BE2C (cell line): Measurements from ENCODE around the gene NPS. TPM values are rescaled to one million over a fixed set of nuclear protein-coding genes. Genes with fewer than 3 reads are reported as not detected.

ENCODE experiments used
- DNase-seq: peaks from one replicate; pipeline ENCODE4 v3.0.0-alpha.2; 2020
- H3K27me3 ChIP-seq: fragments of 250-450 bp; sonication (Bioruptor Pico); 2 replicates; pipeline ENCODE4 v1.5.1; 2020; ENCODE audit warnings: mild to moderate bottlenecking
- H3K36me3 ChIP-seq: fragments of 250-450 bp; sonication (Bioruptor Pico); 2 replicates; pipeline ENCODE4 v1.5.1; 2020; ENCODE audit warnings: mild to moderate bottlenecking
- H3K4me1 ChIP-seq: fragments of 250-450 bp; sonication (Bioruptor Pico); 2 replicates; pipeline ENCODE4 v1.5.1; 2020
- H3K4me3 ChIP-seq: 2 replicates; pipeline ENCODE4 v1.5.1; 2011; ENCODE audit warnings: low read depth, low read length
- H3K9me3 ChIP-seq: fragments of 250-450 bp; sonication (Bioruptor Pico); 2 replicates; pipeline ENCODE4 v1.5.1; 2020
- CTCF ChIP-seq: IDR thresholded peaks from 2 replicates; pipeline ENCODE4 v1.5.1; 2012; ENCODE audit warnings: mild to moderate bottlenecking, low read depth, low read length
- polyA plus RNA-seq: library from polyadenylated mRNA; unstranded; fragments of >200 nt; gene quantifications from one replicate; pipeline ENCODE4 v1.2.1, GENCODE V29; 2012; ENCODE audit warnings: low read depth, missing spikeins; ENCODE audit not compliant: insufficient read length, insufficient read depth

The NPS gene, protein sequence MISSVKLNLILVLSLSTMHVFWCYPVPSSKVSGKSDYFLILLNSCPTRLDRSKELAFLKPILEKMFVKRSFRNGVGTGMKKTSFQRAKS
- polyA plus RNA-seq = not detected

- Histone ChIP-seq H3K4me1 (no peaks in the 10 kb centered on the region), H3K9me3 (no peaks in the 10 kb centered on the region), H3K4me3 (no peak within 1 kb of the TSS), H3K36me3 (no peaks in the 10 kb centered on the region), H3K27me3 (no peaks in the 10 kb centered on the region)
- TF ChIP-seq CTCF = no peak
- no peak for DNase-seq
Measured at GRCh38 chr10:127549009-127549408, at the start of gene NPS. Gene NPS (plus strand): TSS chr10:127549309. CDS start chr10:127549369, 60 bp downstream.

GRCh38 chr10:127500127-127500526, 49.0 kb upstream of the NPS start:
- H3K9me3 ChIP-seq = no peaks in the 10 kb centered on the region
- peaks cover 28% of the 10 kb centered on the region for H3K27me3 ChIP-seq
- no peaks in the 10 kb centered on the region for H3K4me1 ChIP-seq
- no peak for TF ChIP-seq CTCF
- no peak overlapping the region for H3K4me3 ChIP-seq
- H3K36me3 ChIP-seq = no peaks in the 10 kb centered on the region
- no peak for DNase-seq

- Histone ChIP-seq H3K9me3 (no peaks in the 10 kb centered on the region), H3K27me3 (no peaks in the 10 kb centered on the region), H3K36me3 (no peaks in the 10 kb centered on the region), H3K4me3 (no peak overlapping the region), H3K4me1 (no peaks in the 10 kb centered on the region)
- TF ChIP-seq CTCF = no peak
- no peak for DNase-seq
Measured at GRCh38 chr10:127506094-127506493, 43.0 kb upstream of the NPS start.

DNA sequence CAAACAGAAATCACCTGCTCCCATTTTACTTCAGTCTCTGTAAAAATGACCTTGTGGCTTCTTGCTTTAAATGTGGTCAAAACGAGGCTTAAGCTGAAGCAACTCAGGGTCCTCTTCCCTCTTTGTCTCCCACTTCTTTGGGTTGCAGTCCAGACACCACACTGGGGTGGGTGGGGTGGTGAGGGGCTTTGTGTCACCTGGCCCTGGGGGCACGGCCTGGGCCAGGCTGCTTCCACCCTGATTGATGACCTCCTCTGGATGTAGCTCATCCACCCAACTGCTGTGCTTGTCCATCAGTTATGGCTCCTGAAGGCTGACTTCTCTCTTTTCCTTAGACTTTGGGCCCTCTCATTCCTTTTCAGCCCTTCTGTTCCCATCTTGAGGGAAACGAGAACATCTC, 26.8 kb upstream of the NPS start:
- no peak overlapping the region for H3K4me3 ChIP-seq
- no peak for DNase-seq

DNA sequence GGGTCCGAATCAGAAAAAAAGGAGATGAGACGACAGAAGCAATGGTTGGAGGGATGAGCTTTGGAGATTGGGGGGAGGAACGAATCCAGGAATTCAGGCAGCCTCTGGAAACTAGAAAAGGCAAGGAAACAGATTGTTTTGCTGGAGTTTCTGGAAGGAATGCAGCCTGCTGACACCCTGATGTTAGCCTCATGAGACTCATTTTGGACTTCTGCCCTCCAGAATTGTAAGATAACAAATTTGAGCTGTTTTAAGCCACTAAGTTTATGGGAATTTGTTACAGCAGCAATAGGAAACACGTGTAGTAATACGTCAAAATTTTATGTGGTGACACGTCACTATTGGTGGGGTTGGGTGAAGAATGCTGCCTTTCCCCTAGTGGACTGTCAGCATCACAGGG, 25.6 kb upstream of the NPS start:
- Histone ChIP-seq H3K9me3 (no peaks in the 10 kb centered on the region), H3K4me1 (no peaks in the 10 kb centered on the region), H3K27me3 (no peaks in the 10 kb centered on the region), H3K4me3 (no peak overlapping the region), H3K36me3 (no peaks in the 10 kb centered on the region)
- TF ChIP-seq CTCF = no peak
- DNase-seq = no peak

More for the DNA sequence above, 26.8 kb upstream of the NPS start:
- Histone ChIP-seq H3K36me3 (no peaks in the 10 kb centered on the region), H3K27me3 (no peaks in the 10 kb centered on the region), H3K4me1 (no peaks in the 10 kb centered on the region), H3K9me3 (no peaks in the 10 kb centered on the region)
- TF ChIP-seq CTCF = no peak

DNA sequence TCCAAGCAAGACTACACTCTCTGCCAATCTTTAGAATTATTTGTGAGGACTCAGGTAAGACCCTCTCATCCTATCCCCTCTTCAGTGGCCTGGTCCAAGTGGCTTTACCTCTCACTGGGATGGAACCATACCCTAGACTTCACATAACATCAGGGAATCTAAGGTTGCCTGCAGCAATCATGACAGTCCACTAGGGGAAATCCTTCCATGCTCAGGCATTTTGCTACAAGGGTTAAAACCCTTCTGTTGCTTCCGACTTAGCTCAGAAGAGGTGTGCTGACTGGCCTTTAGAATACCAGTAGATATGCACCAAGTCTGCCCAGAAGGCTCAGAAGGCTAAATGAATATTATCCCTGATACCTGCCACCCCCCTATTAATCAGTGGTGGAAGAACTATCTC, 24.9 kb upstream of the NPS start:
- Histone ChIP-seq H3K4me1 (no peaks in the 10 kb centered on the region), H3K36me3 (no peaks in the 10 kb centered on the region), H3K27me3 (no peaks in the 10 kb centered on the region), H3K9me3 (no peaks in the 10 kb centered on the region), H3K4me3 (no peak overlapping the region)
- TF ChIP-seq CTCF = no peak
- no peak for DNase-seq
